HG02642 (cell line): ENCODE measurements around the gene PDZD7.

ENCODE experiments used
- ATAC-seq: cut with Tn5 transposase; IDR thresholded peaks from one replicate; pipeline ENCODE4 v1.9.1; 2021; ENCODE audit warnings: mild to moderate bottlenecking; ENCODE audit not compliant: unreplicated experiment, poor library complexity

The PDZD7 gene

GRCh38 chr10:100972904-100973535, 57.9 kb downstream of the PDZD7 start:
- no peak for ATAC-seq

GRCh38 chr10:100972115-100972903, 58.6 kb downstream of the PDZD7 start:
- no peak for ATAC-seq

- ATAC-seq = no peak
These were observed 59.8 kb downstream of the PDZD7 start for GRCh38 chr10:100970914-100971811.

DNA sequence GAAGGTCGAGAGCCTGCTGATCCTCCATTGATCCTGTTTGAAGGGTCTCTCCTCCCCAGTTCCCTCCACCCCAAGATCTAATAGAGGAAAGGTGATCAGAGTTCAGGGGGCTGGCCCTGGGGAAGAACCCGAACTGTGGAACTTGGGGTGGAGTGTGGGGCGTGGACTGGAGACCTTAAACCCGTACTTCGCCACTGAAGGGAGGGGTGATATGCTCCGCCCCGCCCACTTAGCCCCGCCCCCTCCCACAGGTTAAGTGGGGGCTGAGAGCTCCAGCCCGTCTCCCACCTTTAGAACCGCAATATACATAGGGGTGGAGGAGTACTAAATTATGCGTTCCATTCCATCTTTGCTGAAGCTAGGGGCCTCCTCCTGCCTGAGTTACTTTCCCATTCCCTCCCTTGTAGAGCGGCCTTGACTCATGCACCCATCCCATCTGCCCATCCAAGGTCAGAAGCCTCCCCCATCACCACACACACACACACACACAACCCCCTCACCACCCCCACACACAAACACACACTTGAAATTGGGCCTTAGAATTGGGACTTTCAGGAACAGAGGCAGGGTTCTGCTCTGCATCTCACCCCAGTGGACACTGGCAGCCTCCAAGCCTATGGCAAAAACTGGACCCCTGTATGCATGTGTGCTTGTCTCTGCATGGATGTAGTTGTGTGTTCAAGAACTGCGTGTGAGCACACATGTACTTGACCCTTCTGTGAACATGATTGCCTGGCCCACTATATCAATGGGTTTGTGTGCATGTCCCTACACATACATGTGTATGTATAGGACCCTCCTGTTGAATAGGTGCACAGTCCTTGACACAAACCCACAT, 60.6 kb downstream of the PDZD7 start:
- no peak for ATAC-seq

DNA sequence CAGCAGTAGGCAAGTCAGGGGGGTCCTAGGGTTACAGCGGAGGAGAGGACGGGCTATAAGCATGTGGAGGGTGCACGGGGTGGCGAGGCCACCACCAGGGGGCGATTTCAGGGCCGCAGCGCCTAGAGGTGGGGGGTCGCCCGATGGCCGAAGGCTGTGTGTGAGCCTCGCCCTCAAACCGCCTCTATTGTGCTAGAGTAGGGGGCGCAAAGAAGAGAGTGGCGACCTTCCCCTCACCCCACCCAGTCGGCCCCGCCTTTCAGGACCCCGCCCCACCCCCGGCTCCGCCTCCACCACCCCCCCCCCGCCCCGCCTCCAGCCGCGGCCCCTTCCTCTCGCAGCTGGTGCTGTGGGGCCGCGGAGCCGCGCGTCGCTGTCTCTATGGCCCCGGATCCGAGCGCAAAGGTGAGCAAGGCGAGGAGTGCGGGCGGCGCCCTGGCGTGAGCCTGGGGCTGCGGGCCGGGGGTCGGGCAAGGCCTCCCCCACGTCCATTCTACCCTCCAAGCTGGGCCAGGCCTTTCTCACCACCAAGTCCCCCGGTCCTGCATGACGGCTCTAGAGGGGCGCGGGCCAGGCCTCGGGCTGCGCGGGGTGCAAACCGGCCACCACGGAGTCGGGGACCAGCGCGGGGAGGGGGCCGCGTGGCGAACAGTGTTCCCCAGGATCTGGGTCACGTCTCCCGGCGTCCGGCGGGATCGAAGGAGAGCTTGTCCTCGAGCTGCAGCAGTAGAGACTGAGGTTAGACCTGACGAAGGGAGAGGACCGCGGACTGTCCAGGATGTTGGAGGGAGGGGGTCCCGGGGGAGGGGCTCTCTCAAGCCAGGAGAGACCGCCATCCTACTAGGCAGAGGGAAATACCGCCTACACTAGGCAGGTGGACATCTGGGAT, 61.5 kb downstream of the PDZD7 start, which contains the start of gene SEMA4G:
TSS of gene SEMA4G (plus strand) at position 318 of the 889 bp plus-strand sequence. CDS start 3,409 bp downstream, outside the sequence.
- peak; percentile 59 for ATAC-seq

GRCh38 chr10:100968863-100969186, 62.1 kb downstream of the PDZD7 start:
- peak; percentile 13 for ATAC-seq

DNA sequence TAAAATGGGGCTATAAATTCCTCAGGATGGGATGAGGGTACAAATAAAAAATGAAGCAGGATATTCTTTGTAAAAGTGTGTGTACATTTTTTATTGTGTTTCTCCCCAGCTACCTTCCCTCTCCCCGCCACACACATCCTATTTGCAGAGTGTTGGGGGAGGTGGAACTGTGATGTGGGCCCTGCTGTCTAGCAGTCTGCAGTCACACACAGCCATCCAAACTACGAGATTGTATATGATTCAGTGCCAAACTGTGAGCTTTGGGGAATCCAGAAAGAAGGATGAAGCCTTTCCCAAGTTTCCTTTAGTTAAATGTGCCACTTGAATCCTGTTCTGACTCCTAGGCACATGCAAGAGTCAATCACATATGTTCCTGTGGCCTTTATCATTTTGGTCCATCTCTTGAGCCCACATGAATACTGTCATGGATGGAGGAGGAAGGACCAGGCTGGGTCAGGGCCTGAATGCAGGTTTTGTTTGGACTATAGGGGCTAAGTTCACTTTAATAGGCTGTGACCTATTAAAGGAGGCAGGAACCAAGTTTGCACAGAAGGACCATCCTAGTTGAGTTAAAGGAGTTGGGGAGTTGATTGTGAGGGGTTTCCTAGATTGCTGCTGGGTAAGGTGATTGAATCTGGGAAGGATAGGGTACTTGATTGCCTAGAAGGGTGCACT, 62.7 kb downstream of the PDZD7 start:
- no peak for ATAC-seq

GRCh38 chr10:100967332-100967731, 63.6 kb downstream of the PDZD7 start:
- no peak for ATAC-seq

- ATAC-seq = no peak
These were observed 64.0 kb downstream of the PDZD7 start for GRCh38 chr10:100966887-100967286.

DNA sequence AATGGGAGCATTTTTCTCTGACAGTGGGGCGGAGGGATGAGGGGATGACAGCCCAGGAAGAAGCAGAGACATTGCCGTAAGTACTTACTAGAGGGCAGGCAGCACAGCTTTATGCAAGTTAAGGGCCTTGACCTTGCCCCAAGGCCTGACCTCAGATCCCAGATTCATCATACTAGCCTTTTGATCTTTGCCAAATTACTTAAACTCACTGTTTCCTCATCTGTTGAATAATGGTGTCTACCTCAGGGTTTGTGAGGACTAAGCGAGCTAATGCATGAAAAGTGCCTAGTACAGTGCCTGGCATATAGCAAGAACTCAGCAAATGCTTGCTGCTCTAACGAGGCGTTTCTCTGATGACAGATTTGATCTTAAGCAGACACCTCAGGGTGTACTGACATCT, 65.1 kb downstream of the PDZD7 start:
- ATAC-seq = no peak

- no peak for ATAC-seq
These were observed 67.1 kb downstream of the PDZD7 start for GRCh38 chr10:100963826-100964225.

DNA sequence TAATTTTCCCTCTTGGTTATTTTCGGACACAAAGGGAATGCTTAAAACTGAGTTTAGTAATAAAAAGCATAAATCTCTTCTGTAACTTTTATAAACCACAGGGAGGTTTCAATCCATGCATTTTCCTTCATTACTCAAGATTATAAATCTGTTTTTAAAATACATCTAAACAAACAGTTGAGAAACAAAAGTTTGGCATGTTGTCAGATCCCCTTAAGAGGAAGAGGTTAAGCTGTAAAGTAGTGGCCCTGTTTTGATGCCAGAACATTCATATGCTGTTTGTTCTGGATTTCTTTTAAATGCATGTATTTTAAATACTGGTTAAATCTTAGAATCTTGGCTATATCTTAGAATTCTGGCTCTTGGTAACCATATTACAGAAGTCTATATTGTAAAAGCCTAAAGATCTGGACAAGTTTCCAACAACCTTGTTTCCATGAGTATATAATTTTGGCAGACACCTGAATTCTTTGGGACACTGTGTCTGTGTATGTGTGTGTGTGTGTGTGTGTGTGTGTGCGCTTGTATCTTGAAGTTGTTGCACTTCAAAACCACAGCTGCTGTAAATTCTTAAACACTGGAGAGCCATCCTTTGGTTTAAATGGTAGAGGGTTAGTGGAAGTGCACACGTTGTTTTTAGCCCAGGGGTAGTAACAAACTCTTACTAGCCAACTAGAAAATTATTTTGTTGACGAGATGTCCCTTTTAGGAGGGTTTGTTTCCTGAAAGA, 68.4 kb downstream of the PDZD7 start:
- no peak for ATAC-seq

GRCh38 chr10:100960251-100960650, 70.7 kb downstream of the PDZD7 start:
- ATAC-seq = no peak
